Measurements from ENCODE around the gene KRTAP9-2.
"Not testable (repeated sequence)": the region's sequence is repeated elsewhere in the genome, so short reads cannot be mapped to it uniquely, and the experiment has no call there.

KRTAP9-2 gene, protein sequence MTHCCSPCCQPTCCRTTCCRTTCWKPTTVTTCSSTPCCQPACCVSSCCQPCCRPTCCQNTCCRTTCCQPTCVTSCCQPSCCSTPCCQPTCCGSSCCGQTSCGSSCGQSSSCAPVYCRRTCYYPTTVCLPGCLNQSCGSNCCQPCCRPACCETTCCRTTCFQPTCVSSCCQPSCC

DNA sequence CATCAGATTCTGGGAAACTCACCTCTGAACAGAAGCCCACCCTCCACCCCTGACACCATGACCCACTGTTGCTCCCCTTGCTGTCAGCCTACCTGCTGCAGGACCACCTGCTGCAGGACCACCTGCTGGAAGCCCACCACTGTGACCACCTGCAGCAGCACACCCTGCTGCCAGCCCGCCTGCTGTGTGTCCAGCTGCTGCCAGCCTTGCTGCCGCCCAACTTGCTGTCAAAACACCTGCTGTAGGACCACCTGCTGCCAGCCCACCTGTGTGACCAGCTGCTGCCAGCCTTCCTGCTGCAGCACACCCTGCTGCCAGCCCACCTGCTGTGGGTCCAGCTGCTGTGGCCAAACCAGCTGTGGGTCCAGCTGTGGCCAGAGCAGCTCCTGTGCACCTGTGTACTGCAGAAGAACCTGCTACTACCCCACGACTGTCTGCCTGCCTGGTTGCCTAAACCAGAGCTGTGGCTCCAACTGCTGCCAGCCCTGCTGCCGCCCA, at the start of gene KRTAP9-2:
KRTAP9-2 (plus strand) TSS at position 51 of the 498 bp plus-strand sequence; CDS start at position 58, 7 bp downstream.
- DNase-seq (ENCODE audit: low spot score): not testable (repeated sequence)

DNA sequence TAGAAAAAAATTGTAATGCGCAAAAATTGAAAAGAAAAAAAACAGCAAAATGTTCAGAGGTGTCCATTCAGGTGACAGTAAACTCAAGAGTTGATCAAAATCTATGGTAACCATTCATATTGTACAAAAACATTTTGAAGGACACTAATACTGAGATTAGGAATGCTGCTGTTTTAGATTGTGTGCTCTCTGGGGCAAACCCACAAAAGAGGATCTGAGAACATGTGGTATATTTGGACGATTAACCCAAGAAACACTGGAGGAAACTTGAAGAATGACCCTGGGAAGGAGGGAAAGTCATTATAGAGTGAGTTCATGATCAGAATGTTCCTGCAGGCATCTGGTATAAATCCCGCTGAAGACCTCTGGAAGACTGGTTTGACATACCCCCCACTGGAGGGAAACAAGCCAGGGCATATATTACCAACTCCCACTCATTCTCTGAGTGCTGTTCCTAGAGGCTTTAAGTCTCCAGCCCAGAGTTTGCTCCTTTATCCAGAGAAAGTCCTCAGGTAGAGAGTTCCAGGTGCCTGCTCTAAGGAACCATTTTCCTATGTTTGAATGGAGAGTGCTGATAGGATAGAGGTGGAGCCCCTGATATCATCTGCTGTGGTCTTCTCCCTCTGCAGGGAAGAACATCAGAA, 49.6 kb upstream of the KRTAP9-2 start:
- DNase-seq (ENCODE audit: low spot score): no peak

DNA sequence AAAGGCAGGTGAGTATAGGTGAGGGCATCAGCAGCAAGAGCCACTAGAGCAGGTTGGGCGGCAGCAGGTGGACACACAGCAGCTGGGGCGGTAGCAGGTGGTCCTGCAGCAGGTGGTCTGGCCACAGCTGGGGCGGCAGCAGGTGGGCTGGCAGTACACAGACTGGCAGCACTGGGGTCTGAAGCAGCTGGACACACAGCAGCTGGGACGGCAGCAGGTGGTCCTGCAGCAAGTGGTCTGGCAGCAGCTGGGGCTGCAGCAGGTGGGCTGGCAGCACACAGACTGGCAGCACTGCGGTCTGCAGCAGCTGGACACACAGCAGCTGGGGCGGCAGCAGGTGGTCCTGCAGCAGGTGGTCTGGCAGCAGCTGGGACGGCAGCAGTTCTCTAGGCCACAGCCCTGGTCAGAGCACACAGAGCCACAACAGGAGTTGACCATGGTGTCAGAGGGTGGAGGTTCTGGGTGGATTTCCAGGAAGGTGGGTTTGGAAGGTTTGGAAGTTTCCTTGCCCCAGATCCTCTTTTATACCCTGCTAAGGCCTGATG, 48.6 kb upstream of the KRTAP9-2 start, which contains the start of gene KRTAP4-2:
KRTAP4-2 (minus strand) TSS at position 495 of the 545 bp plus-strand sequence; CDS start at position 438, 57 bp downstream.
- no peak for DNase-seq (ENCODE audit: low spot score)

DNA sequence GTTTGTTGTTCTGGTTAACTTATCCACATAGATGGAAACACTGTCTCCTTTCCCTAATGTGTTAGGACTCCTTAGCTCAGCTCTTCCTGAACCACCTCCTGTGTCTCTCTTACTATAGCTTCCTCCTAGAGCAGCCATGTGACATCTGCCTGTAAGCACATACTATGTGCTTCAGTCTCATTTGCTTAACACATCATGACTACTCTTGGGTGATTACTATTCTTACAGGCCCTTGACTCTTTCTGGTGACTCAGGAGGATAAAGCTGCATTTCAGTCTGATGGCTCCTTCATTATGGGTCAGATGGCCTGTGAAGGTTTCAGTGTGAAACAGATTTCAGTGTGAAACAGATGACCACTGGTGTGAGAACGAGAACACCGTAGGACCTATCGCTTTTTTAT, 48.1 kb upstream of the KRTAP9-2 start:
- DNase-seq (ENCODE audit: low spot score): peak; percentile 93

DNA sequence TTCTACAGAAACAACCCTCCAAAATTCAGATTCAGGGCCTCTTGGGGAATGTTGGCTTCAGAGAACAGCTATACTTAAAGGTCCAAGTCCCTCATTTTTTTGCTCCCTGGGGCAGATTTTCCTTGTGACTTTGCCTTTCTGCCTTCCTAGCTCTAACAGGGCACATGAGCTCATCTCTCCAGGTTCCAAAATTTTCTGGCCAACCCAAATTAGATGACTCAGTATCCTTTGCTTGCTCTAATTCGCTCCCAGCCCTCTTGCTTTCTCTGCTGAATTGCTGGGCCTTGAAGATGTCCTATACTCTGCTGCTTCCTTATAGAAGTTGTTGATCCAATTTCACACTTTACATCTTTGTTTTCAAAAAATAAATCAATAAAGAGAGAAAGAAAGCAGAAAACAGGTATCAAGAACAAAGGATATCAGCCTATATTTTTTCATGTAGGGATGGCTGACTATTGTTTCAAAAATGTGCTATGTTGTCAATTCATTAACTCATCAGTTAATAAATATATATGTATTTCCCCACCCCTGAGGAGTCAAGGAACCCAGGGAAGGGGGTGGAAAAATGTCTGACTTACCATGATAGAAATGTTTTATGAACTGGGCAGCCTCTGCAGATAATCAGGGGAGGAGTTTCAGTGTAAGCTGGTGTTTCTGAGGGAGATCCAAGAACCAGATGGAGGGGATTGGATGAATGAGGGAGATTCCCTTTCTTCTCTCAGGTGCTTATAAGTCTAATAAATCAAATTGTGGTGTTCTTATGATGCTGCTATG, 47.4 kb upstream of the KRTAP9-2 start:
- DNase-seq (ENCODE audit: low spot score): peak; percentile 89

DNA sequence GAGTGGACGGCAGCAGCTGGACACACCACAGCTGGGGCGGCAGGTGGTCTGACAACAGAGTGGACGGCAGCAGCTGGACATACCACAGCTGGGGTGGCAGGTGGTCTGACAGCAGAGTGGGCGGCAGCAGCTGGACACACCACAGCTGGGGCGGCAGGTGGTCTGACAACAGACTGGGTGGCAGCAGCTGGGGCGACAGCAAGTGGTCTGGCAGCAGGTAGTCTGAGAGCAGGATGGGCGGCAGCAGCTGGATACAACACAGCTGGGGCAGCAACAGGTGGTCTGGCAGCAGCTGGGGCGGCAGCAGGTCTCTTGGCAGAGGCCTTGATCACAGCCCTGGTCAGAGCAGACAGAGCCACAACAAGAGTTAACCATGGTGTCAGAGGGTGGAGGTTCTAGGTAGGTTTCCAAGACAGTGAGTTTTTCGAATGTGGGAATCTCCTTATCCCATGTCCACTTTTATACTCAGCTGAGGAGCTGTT, 41.9 kb upstream of the KRTAP9-2 start, which contains the start of gene KRTAP4-1:
KRTAP4-1 (minus strand) TSS at position 432 of the 482 bp plus-strand sequence; CDS start at position 375, 57 bp downstream.
- no peak for DNase-seq (ENCODE audit: low spot score)

DNA sequence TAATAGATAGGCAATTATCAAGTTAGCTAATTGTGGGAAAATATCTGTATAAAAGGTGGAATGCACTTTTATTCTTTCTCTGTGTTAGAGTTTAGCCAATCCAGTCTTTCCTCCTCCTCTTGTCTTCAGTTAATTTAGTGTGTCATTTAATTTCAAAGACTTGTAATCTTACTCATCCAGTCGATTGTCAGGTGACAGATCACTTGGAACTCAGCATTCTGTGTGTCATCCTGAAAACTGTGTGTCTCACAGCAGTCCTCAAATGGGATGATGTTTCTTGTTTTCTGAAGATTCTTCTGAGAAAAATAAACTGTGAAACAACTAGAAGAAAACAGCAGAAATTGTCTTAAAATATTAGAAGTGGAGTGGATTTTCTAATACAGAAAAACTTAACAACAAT, 41.4 kb upstream of the KRTAP9-2 start:
- peak; percentile 69 for DNase-seq (ENCODE audit: low spot score)

DNA sequence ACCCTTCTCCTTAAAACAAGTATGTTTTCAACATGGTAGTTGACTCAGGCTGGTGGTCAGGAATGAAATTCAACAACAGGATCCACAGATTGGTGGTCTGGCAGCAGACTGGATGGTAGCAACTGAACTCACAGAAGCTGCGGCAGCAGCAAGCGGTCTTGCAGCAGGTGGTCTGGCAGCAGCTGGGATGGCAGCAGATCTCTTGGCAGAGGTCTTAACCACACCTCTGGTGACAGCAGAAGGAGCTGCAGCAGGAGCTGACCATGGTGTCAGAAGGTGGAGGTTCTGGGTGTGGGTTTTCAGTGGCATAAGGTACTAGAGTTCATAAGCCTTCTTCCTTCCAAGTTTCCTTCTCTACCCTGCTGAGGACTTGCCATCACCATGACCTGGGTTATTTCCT, 39.6 kb upstream of the KRTAP9-2 start:
- no peak for DNase-seq (ENCODE audit: low spot score)

DNA sequence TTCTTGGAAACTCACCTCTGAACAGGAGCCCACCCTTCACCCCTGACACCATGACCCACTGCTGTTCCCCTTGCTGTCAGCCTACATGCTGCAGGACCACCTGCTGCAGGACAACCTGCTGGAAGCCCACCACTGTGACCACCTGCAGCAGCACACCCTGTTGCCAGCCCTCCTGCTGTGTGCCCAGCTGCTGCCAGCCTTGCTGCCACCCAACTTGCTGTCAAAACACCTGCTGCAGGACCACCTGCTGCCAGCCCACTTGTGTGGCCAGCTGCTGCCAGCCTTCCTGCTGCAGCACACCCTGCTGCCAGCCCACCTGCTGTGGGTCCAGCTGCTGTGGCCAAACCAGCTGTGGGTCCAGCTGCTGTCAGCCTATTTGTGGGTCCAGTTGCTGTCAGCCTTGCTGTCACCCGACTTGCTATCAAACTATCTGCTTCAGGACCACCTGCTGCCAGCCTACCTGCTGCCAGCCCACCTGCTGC, 36.6 kb upstream of the KRTAP9-2 start, which contains the start of gene KRTAP9-1:
KRTAP9-1 (plus strand) TSS at position 51 of the 482 bp plus-strand sequence; CDS start at position 51, 0 bp downstream.
- DNase-seq (ENCODE audit: low spot score): not testable (repeated sequence)

DNA sequence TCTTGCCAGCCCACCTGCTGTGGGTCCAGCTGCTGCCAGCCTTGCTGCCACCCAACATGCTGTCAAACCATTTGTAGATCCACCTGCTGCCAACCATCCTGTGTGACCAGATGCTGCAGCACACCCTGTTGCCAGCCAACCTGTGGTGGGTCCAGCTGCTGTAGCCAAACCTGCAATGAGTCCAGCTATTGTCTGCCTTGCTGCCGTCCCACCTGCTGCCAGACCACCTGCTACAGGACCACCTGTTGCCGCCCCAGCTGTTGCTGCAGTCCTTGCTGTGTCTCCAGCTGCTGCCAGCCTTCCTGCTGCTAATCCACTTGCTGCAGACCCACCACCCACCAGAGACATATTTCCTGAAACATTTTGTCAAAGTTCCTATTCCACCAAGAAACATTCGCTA, 36.1 kb upstream of the KRTAP9-2 start:
- no peak for DNase-seq (ENCODE audit: low spot score)

DNA sequence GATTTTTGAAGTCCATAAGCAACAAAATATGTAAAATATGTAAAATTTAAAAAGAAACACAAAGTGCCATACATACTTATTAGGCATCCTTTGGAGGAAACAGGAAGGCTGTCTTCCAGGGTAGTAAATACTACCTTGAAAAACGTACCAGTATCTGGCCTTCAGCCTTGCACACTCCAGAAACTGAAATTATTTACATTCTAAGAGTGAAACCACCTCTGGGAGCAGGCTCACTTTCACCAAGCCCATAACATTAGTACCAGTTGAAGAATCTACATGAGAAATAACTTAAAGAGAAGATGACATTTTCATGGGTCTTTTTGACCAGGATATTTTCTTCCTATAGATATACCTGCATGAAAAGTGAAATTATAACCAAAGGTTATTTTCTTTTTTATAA, 30.4 kb upstream of the KRTAP9-2 start:
- no peak for DNase-seq (ENCODE audit: low spot score)

DNA sequence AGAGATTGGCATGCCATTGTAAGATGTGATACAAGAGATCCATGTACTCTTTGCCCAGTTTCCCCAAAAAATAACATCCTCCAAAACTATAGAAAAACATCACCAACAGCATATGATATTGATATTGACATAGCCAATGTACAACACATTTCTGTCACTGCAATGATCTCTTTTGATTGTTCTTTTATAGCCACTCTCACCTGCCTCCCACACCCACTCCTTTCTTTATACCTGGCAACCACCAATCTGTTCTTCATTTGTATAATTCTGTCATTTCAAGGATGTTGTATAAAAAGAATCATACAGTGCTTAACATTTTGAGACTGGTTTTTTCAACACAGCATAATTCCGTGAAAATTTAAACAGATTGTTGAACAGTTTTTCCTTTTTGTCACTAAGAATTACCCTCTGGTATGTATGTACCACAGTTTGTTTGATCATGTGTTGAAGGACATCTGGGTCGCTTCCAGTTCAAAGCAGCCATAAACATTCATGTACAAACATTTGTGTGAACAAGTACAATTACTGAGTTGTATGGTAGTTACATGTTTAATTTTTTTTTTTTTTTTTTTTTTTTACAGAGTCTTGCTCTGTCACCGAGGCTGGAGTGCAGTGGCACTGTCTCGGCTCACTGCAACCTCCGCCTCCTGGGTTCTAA, 26.9 kb upstream of the KRTAP9-2 start:
- DNase-seq (ENCODE audit: low spot score): no peak

DNA sequence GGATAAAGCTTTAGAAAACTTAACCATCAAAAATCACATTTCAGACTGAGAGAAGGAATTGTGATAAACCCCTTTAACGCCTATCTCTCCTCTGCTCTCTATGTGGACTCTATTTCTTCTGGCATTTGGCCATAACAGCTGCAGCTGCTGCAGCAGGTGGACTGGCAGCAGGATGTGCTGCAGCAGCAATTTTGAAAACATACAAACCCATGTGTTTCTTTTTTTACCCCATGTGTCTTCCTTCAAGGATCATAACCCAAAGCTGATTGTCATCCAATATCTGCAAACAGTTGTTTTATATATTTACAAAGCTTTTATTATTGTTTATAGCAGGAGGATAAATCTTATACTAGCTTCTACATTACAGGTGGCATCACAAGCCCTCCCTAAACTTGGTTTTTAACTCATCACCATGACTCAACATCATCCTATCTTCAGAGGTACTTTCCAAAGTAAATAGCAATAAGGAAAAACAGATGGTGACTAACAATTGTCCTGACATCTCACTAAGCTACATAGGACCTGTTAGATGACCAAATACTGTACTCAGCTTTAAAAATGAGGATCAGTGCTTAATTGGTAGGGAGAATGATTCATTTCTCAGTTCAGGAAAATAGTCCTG, 14.5 kb upstream of the KRTAP9-2 start:
- DNase-seq (ENCODE audit: low spot score): peak; percentile 82

DNA sequence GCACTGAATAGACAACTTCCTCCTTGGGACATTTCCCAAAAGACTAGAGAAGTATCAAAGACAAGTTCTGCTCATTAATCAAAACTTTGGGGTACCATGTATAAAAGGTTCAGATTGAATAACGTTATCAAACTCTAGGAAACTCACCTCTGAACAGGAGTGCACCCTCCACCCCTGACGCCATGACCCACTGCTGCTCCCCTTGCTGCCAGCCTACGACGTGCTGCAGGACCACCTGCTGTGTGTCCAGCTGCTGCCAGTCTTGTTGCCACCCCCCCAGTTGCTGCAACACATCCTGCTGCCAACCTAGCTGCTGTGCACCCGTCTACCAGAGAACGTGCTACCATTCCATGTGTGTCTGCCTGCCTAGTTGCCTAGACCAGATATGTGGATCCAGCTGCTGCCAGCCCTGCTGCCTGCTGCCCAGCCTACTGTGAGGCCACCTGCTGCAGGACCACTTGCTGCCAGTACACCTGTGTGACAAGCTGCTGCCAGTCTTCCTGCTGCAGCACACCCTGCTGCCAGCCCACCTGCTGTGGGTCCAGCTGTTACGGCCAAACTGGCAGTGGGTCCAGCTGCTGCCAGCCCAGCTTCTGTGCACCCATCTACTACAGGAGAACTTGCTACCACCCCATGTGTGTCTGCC, 13.8 kb upstream of the KRTAP9-2 start:
- no peak for DNase-seq (ENCODE audit: low spot score)

DNA sequence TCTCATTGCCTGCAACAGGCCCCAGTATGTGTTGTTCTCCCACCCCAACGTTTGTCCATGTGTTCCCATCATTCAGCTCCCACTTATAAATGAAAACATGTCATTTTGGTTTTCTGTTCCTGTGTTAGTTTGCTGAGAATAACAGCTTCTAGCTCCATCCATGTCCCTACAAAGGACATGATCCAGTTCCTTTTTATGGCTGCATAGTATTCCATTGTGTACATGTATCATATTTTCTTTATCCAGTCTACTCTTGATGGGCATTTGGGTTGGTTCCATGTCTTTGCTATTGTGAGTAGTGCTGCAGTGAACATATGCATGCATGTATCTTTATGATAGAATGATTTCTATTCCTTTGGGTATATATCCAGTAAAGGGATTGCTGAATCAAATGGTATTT, 10.8 kb upstream of the KRTAP9-2 start:
- no peak for DNase-seq (ENCODE audit: low spot score)

DNA sequence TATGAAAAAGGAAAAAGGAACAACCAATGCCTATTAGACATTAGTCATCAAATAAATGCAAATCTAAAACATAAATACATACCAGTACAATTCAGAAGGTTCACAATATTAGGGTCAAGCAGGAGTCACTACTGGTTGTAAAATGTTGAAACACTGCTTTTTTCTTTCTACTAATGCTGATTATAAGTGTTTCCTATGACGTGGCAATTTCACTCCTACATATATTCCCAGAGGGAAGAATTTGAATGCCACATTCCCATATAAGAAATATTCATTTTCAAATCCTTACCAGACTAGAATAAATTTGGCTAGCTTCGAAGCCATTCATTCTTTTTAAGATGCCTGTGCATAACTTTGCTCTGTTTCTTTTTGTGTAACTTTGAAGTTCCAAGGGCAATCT, 2.6 kb upstream of the KRTAP9-2 start:
- no peak for DNase-seq (ENCODE audit: low spot score)

DNA sequence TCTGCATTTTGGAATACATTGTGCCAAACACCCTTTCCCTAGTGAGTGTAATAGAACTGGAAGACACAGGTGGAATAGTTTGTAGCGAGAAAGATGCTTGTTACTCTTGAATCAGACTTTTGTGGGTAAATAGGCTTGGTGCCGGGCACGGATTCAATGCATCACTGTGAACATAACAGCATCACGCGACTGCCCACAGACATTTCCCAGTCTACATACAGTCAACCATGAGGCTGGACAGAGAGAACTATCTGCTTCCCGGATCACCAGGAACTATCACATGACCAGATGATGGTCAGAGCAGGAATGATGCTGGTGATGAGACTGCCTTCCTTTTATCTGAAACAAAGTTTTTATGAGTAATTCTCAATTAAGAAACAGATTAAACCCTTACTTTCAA, 397 bp upstream of the KRTAP9-2 start:
- DNase-seq (ENCODE audit: low spot score): no peak

DNA sequence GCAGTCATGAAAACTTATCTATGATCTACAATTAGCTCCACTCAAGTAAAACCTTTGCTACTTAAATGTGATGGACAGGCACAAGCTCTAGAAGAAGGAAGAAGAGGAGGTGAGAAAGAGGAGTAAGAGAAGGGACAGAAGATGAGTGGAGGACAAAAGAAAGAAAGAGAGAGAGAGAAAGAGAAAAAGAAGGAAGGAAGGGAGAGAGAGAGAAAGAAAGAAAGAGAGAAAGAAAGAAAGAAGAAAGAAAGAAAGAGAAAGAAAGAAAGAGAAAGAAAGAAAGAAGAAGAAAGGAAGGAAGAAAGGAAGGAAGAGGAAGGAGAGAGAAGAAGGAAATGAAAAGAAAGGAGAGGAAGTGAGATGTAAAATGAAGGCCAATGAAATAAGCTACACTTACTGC, 3.6 kb downstream of the KRTAP9-2 start:
- no peak for DNase-seq (ENCODE audit: low spot score)

DNA sequence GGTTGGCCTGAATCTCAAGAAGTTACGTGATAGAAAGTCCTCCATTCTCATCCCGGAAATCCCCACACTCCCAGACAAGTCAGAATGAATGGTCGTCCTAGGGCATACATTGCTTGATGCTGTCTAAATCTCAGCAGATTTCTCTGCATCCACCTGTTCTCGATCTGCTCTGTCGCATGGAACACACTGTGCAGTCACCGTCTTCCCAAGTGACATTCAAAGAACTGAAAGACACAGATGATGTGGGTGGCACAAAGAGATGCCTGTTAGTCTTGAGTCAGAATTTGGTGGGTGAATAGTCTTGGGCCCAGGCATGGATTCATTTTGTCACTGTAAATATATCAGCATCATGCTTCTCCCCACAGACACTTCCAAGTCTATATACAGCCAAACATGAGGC, 5.3 kb downstream of the KRTAP9-2 start:
- DNase-seq (ENCODE audit: low spot score): no peak

DNA sequence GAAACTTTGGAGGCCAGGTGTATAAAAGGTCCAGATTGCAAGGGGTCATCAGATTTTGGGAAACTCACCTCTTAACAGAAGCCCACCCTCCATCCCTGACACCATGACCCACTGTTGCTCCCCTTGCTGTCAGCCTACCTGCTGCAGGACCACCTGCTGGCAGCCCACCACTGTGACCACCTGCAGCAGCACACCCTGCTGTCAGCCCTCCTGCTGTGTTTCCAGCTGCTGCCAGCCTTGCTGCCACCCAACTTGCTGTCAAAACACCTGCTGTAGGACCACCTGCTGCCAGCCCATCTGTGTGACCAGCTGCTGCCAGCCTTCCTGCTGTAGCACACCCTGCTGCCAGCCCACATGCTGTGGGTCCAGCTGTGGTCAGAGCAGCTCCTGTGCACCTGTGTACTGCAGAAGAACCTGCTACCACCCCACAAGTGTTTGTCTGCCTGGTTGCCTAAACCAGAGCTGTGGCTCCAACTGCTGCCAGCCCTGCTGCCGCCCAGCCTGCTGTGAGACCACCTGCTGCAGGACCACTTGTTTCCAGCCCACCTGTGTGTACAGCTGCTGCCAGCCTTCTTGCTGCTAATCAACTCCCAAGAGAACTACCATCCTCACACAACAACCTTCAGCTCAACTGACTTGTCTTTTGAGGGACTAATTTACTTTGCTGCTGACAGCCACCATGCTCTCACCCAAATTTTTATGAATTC, 6.1 kb downstream of the KRTAP9-2 start, which contains the start of gene KRTAP9-3:
KRTAP9-3 (plus strand) TSS at position 51 of the 707 bp plus-strand sequence; CDS start at position 104, 53 bp downstream.
- not testable (repeated sequence) for DNase-seq (ENCODE audit: low spot score)
